Esophagus muscularis mucosa (tissue), 4 donors: ENCODE results near the gene LHX2.

ENCODE experiments used
- CTCF ChIP-seq, 3 experiments: fragments of 200-600 bp in 2 of 3; fragments of 450-650 bp in 1 of 3; sonication (generic) in 2 of 3; IDR thresholded peaks; one replicate each; pipeline ENCODE4 v1.5.1; 2017 to 2019; ENCODE audit warnings: antibody characterized with exemption in 3 of 3, mild to moderate bottlenecking in 2 of 3, moderate library complexity in 1 of 3
- EP300 ChIP-seq: sonication (generic); formaldehyde crosslinking; IDR thresholded peaks from one replicate; pipeline ENCODE4 v1.6.1; 2017; ENCODE audit warnings: antibody characterized with exemption
- POLR2A ChIP-seq: fragments of 450-650 bp; IDR thresholded peaks from one replicate; pipeline ENCODE4 v1.6.1; 2017; ENCODE audit warnings: antibody characterized with exemption, moderate library complexity, mild to moderate bottlenecking, low read depth
- POLR2AphosphoS5 ChIP-seq, 2 donors: sonication (generic); formaldehyde crosslinking; IDR thresholded peaks; one replicate each; pipeline ENCODE4 v1.6.1; 2017; ENCODE audit warnings: antibody characterized with exemption in 2 of 2

GRCh38 chr9:124024107-124024506, 12.5 kb downstream of the LHX2 start:
- TF ChIP-seq EP300 (no peak), CTCF (IDR thresholded peaks at IDR 0.05) (no peak), POLR2A (no peak), POLR2AphosphoS5 (IDR thresholded peaks at IDR 0.05) (no peak)
